Esophagus mucosa (tissue), 1 donor: ENCODE results near the gene ERG. TPM values are rescaled to one million over a fixed set of nuclear protein-coding genes. Genes with fewer than 3 reads are reported as not detected.

ENCODE experiments used
- total RNA-seq: library from RNA; stranded (reverse); gene quantifications from one replicate; pipeline ENCODE4 v1.2.4, GENCODE V29; 2023
- donor health status: DM: yes; HTN: yes; CAD: no.

The ERG gene
- total RNA-seq, 1 donor from 2014 or later = 5.1 TPM

Other genes starting within 250 kb of the ERG start
- gene KCNJ15, start 241.5 kb downstream of the ERG start, total RNA-seq = 15.5 TPM